ENCODE results near the gene C5. TPM values are rescaled to one million over a fixed set of nuclear protein-coding genes. Genes with fewer than 3 reads are reported as not detected.

C5 gene
- total RNA-seq, 2 donors from 2014 or later: 1.7 to 1.8 TPM

DNA sequence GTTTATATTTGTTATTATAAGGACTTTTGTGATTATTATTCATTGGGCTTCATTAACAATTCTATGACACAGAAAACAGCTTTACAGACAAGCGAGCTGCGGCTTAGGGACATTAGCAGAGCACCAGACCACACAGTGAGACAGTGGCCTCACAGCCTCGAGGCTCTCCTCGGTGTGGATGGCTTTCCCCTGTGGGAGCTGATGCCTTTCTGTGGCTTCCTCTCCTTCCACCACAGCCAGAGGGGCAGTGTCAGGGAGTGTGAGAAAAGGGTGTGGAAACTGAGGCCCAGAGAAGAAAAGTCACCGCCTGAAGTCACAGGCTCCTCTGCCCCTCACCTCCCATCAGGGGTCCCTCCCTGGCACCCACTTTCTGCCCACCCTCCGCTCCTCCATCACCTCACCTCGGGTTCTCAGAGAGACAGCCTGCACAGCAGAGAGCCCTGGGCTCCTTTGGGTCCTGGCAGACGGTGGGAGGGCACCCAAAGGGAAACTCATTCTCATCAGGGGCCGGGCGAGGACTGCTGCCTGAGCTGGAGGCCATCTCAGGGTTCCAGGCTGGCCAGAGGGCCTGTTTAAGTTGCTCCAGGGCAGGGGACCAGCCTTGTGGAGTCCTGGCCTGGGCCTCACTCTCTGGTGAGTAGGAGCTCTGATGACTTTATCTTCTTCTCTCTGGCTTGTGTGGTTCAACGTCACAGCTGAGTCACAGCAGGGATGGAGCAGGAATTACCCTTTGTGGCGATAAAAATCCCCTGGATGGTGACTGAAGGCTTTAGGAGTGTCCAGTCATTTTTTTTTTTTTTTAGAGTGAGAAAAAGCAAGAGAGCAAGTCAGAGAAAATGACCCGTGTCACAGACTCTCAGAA lies 124.3 kb downstream of the C5 start:
- H3K9me3 Mint-ChIP-seq: no peaks in the 10 kb centered on the region
- H3K27me3 Mint-ChIP-seq: no peaks in the 10 kb centered on the region
- peak; percentile 72 for ATAC-seq (replicated peaks)
- peak overlapping the region; percentile 91 for H3K4me3 Mint-ChIP-seq
- H3K27ac Mint-ChIP-seq: peak overlapping the region; percentile 94
- peaks cover 25% of the 10 kb centered on the region for H3K4me1 Mint-ChIP-seq
- H3K36me3 Mint-ChIP-seq (ENCODE audit: low read depth): peaks cover 77% of the 10 kb centered on the region

DNA sequence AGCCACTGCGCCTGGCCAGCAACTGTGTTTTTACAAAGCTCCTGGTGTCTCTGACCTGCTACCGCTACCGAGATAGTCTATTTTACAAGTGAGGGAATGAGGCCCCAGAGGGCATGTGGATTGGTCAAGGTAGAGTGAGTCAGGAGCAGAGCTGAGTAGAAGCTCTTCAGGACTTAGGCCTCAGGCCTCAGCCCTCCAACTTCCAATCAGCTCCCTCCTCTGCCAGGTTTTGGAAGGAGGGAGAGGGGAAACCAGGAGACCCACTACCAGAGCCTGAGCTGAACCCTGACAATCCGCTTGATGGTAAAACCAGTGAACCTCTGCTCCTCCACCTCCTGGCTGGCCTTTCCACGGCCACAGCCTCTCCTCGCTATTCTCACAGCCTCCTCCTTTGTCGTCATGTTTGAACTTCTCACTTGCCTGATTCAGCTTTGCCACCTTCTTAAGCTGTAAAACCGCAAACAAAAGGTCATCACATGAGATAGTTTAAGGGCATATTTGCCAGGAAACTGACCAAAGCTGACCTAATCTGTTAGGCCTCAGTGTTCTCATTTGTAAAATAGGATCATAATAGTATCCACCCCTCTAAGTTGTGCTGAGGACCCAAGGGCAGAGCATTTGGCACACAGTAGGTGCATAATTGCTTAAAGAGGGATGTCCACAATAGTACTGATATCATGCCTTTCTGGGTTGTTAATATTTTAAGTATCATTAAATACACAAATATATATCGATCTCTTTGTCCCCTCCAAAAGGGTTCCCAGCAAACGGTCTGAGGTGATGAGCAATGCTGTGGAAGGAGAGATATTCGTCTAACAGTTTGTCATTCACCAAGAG lies 125.2 kb downstream of the C5 start:
- H3K36me3 Mint-ChIP-seq (ENCODE audit: low read depth): peaks cover 85% of the 10 kb centered on the region
- peak overlapping the region; percentile 94 for H3K27ac Mint-ChIP-seq
- H3K9me3 Mint-ChIP-seq: no peaks in the 10 kb centered on the region
- no peaks in the 10 kb centered on the region for H3K27me3 Mint-ChIP-seq
- H3K4me3 Mint-ChIP-seq: peak overlapping the region; percentile 91
- peaks cover 27% of the 10 kb centered on the region for H3K4me1 Mint-ChIP-seq
- peak; percentile 14 for ATAC-seq (replicated peaks)

- ATAC-seq (replicated peaks): no peak
- no peaks in the 10 kb centered on the region for H3K27me3 Mint-ChIP-seq
Measured at GRCh38 chr9:120923620-120924328, 126.3 kb downstream of the C5 start.

DNA sequence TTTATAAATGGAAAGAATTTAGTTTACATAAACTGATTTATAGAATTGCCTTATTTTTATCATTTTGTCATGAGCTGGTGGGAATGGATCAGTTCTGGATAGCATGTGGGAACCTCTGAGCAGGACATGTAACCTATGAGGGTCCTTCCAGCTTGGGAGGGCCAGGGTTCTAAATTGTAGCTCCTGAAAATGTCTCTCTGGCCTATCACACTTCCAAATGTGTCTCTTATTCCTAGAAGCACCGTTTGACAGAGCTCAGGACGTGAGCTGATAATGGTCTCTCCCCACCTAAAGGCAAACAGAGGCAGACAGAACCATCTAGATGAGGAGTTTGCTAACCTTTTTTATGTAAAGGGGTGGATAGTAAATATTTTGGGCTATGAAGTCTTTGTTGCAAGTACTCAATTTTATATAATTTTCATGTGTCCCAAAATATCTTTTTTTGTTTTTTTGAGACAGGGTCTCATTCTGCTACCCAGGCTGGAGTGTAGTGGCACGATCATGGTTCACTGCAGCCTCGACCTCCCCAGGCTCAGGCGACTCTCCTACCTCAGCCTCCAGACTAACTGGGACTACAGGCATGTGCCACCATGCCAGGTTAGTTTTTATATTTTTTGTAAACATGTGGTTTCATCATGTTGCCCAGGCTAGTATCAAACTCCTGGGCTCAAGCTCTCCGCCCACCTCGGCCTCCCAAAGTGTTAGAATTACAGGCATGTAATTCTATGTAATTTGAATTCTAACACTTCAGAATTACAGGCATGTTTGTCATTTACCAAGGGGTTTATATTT lies 127.5 kb downstream of the C5 start:
- H3K4me1 Mint-ChIP-seq: peaks cover 36% of the 10 kb centered on the region
- H3K27ac Mint-ChIP-seq: peak overlapping the region; percentile 94
- H3K27me3 Mint-ChIP-seq: no peaks in the 10 kb centered on the region
- H3K4me3 Mint-ChIP-seq: peak overlapping the region; percentile 91
- no peaks in the 10 kb centered on the region for H3K9me3 Mint-ChIP-seq
- no peak for ATAC-seq (replicated peaks)
- peaks cover 100% of the 10 kb centered on the region for H3K36me3 Mint-ChIP-seq (ENCODE audit: low read depth)

More at GRCh38 chr9:120923620-120924328, 126.3 kb downstream of the C5 start:
- Mint-ChIP-seq H3K4me3 (peak overlapping the region; percentile 91), H3K9me3 (no peaks in the 10 kb centered on the region), H3K36me3 (ENCODE audit: low read depth) (peaks cover 97% of the 10 kb centered on the region), H3K4me1 (peaks cover 37% of the 10 kb centered on the region), H3K27ac (peak overlapping the region; percentile 94)

GRCh38 chr9:120921661-120922181 lies 128.4 kb downstream of the C5 start:
- no peak for ATAC-seq (replicated peaks)
- Mint-ChIP-seq H3K27ac (peak overlapping the region; percentile 94), H3K4me3 (peak overlapping the region; percentile 91), H3K36me3 (ENCODE audit: low read depth) (peaks cover 100% of the 10 kb centered on the region), H3K9me3 (no peaks in the 10 kb centered on the region), H3K27me3 (no peaks in the 10 kb centered on the region), H3K4me1 (peaks cover 36% of the 10 kb centered on the region)

- Mint-ChIP-seq H3K4me3 (peak overlapping the region; percentile 91), H3K27ac (peak overlapping the region; percentile 94), H3K9me3 (no peaks in the 10 kb centered on the region), H3K36me3 (ENCODE audit: low read depth) (peaks cover 100% of the 10 kb centered on the region), H3K4me1 (peaks cover 40% of the 10 kb centered on the region), H3K27me3 (no peaks in the 10 kb centered on the region)
- peak; percentile 42 for ATAC-seq (replicated peaks)
Measured at GRCh38 chr9:120920806-120921178, 129.3 kb downstream of the C5 start.

DNA sequence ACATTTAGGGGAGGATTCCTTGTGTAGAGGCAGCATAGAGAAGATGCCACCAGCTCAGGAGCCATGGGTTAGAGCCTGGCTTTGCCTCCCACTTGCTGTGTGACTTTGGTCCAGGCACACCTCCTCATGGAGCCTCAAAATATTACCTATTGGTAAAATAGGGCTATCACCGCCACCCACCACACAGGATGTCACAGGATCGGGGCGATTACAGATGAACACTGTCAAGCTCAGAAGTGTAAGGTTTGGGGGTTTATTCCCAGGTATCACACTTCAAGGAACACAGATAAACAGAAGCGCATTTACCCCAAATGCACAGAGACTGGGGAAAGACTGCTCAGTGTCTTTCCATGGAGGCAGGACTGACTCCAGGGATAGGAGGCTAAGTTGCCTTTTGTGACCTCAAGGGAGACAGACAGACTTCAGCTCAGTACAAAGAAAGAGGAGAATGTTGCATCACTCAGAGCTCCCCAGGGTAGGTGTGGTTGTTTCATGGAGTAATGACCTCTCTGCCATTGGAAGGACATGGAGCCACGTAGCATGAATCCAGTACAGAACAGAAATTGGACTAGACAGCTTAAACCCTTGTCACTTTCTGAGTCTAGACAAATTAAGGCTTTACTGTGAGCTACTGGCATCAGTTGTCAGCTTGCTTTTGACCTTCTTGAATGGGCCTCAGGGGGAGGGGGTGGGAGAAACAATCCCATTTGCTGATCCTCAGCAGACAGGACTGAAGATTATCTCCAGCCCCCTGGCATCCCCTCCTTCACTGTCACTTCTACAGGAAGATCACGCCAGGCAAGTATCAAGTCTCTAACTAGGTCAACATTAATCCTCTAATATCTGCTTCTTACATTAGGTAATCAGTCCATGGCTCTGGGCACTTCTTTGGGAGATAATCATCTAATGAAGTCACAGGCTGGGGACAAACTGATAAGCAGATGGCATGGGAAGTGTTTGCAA lies 130.0 kb downstream of the C5 start:
- H3K27ac Mint-ChIP-seq: peak overlapping the region; percentile 94
- no peaks in the 10 kb centered on the region for H3K27me3 Mint-ChIP-seq
- no peaks in the 10 kb centered on the region for H3K9me3 Mint-ChIP-seq
- no peak for ATAC-seq (replicated peaks)
- H3K4me3 Mint-ChIP-seq: peak overlapping the region; percentile 91
- H3K36me3 Mint-ChIP-seq (ENCODE audit: low read depth): peaks cover 100% of the 10 kb centered on the region
- peaks cover 40% of the 10 kb centered on the region for H3K4me1 Mint-ChIP-seq

DNA sequence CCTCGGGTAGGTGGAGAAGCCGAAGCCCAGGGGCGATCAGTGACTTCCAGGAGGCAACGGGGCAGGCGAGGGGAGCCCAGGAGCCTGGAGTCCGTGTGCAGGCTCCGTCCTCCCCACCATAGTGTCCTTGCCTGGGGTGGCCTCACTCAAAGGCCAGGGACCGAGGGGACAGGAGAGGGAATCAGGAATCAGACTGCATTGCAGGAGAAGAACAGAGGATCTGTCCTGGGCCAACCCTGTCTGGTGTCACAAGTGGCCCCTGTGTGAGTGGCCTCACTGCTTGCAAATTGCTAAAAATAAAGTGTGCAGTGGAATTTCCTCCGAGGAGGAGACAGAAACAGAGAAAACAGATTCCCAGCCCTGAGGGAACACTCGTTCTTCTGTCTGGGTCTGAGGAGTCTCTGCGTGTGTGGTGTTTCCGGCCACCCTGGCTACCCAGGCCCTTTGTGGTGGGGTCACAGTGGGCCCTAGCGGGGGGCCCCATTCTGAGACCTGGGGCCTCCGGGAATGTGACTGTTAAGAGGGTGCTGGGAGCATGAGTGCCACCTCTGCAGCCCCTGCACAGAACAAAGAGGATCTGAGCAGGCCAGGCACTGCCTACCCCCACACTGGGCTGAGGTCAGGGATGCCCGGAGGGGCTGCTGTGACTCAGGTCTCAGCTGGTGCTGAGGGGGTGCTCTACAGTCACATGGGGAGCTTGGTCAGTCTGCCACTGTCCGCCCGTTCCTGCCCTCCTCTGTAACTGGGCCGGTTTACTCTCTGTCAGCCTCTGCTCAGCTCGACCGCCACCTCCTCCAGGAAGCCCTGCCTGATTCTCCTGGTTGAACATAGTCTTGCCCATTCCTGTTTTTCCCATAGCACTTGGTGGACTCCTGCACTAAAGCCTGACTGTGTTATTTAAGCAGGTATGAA lies 130.9 kb downstream of the C5 start:
- peak overlapping the region; percentile 91 for H3K4me3 Mint-ChIP-seq
- H3K4me1 Mint-ChIP-seq: peaks cover 46% of the 10 kb centered on the region
- H3K9me3 Mint-ChIP-seq: no peaks in the 10 kb centered on the region
- no peaks in the 10 kb centered on the region for H3K27me3 Mint-ChIP-seq
- H3K36me3 Mint-ChIP-seq (ENCODE audit: low read depth): peaks cover 100% of the 10 kb centered on the region
- no peak for ATAC-seq (replicated peaks)
- H3K27ac Mint-ChIP-seq: peak overlapping the region; percentile 94

DNA sequence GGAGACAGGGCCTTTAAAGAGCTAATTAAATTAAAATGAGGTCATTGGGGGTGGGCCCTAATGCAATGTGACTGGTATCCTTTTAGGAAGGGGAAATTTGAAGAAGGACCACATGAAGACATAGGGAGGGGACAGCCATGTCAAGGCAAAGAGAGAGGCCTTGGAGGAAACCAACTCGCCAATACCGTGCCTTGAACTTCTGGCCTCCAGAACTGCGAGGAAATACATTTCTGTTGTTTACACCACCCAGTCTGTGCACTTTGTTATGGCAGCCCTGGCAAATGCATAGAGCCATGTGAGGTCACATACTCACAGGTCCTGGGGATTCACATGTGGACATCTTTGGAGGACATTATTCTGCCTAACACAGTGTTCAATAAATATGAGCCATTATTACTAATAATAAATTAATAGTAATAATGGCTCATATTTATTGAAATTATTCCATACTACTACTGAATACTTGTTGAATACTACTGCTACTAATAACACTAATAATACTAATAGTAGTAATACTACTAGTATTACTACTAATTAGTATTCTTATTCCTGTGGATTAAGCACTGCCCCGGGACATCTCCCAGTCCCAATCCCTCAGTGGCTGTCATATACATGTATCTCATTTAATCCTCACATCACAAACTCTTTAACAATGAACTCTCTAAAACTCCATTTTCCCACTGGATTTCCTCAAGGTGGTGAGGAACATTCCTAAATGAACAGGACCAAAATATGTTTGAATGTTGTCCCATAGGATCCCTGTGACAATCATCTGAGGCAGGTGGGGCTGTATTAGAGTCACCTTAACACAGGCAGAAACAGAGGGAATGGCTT lies 131.9 kb downstream of the C5 start:
- Mint-ChIP-seq H3K27ac (peak overlapping the region; percentile 94), H3K36me3 (ENCODE audit: low read depth) (peaks cover 100% of the 10 kb centered on the region), H3K4me1 (peaks cover 51% of the 10 kb centered on the region), H3K27me3 (no peaks in the 10 kb centered on the region), H3K4me3 (peak overlapping the region; percentile 91), H3K9me3 (no peaks in the 10 kb centered on the region)
- ATAC-seq (replicated peaks): no peak

DNA sequence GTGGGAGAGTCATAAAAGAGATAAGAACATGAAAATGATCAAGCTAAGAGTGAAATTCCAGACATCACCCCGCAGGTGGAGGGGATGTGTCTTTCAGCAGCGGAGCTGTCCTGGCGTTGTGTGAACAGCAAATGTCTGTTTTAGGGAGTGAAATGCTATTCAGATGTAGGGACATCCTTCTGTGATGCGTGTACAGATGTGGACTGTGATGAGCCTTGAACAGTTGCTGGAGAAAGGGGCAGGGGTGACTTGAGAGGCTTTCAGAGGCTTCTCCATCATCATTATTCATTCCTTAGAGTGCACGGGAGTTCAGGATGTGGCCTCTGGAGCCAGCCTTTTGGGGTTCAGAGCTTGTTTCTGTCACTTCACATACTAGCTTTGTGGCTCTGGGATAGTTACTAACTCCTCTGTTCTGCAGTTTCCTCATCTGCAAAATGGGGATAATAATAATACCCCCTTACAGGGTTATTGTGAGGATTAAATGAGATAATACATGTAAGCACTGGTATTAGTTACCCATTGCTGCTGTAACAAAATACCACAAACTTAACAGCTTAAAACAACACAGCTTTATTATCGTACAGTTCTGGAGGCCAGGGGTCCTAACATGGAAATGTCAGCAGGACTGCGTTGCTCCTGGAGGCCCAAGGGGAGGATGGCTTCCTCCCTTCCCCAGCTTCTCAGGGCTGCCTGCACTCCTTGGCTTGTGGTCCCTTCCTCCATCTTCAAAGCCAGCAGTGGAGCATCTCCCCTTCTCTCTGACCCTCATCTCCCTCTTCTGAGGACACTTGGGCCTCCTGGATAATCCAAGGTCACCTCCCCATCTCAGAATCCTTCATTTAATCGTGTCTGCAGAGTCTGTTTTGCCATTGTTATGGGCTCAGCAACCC lies 132.8 kb downstream of the C5 start:
- Mint-ChIP-seq H3K36me3 (ENCODE audit: low read depth) (peaks cover 100% of the 10 kb centered on the region), H3K9me3 (no peaks in the 10 kb centered on the region)

More for the DNA sequence above, 132.8 kb downstream of the C5 start:
- Mint-ChIP-seq H3K27me3 (no peaks in the 10 kb centered on the region), H3K27ac (peak overlapping the region; percentile 63), H3K4me3 (peak overlapping the region; percentile 91), H3K4me1 (peaks cover 60% of the 10 kb centered on the region)
- ATAC-seq (replicated peaks): no peak

All from activated T-helper 17 cell treated with anti-CD3 and anti-CD28 coated beads, Interleukin-2, amount 50 U/mL, for 72 hours (primary cell).